NOMO-1 treated with DMSO at 0.1 percent for 48 hours (cell line): ENCODE measurements around the gene AFF1.

Experiments used
- DNase-seq: peaks from one replicate; lab custom pipeline; 2025; ENCODE audit not compliant: unreplicated experiment; lab: John Stamatoyannopoulos, UW

Gene AFF1

GRCh38 chr4:87105101-87105845 lies 170.5 kb downstream of the AFF1 start:
- no peak for DNase-seq

- no peak for DNase-seq
Measured at GRCh38 chr4:87108142-87108546, 173.3 kb downstream of the AFF1 start.

- DNase-seq: no peak
Measured at GRCh38 chr4:87109121-87109520, 174.3 kb downstream of the AFF1 start.

- DNase-seq: no peak
Measured at GRCh38 chr4:87109945-87110344, 175.1 kb downstream of the AFF1 start.

GRCh38 chr4:87112063-87112462 lies 177.3 kb downstream of the AFF1 start:
- DNase-seq: no peak

GRCh38 chr4:87114245-87115062 lies 179.6 kb downstream of the AFF1 start:
- no peak for DNase-seq

- DNase-seq: no peak
Measured at GRCh38 chr4:87116231-87116630, 181.4 kb downstream of the AFF1 start.

GRCh38 chr4:87117051-87117731 lies 182.4 kb downstream of the AFF1 start:
- DNase-seq: no peak

- DNase-seq: no peak
Measured at GRCh38 chr4:87117732-87118075, 182.9 kb downstream of the AFF1 start.

GRCh38 chr4:87118421-87118820 lies 183.6 kb downstream of the AFF1 start:
- DNase-seq: no peak

- no peak for DNase-seq
Measured at GRCh38 chr4:87118826-87119225, 184.0 kb downstream of the AFF1 start.

- DNase-seq: no peak
Measured at GRCh38 chr4:87120010-87120409, 185.2 kb downstream of the AFF1 start.

GRCh38 chr4:87120411-87121162 lies 185.8 kb downstream of the AFF1 start:
- no peak for DNase-seq

GRCh38 chr4:87121341-87122065 lies 186.7 kb downstream of the AFF1 start:
- DNase-seq: no peak

- DNase-seq: no peak
Measured at GRCh38 chr4:87122252-87122651, 187.4 kb downstream of the AFF1 start.

GRCh38 chr4:87126056-87126455 lies 191.2 kb downstream of the AFF1 start:
- DNase-seq: no peak

GRCh38 chr4:87128006-87128705 lies 193.3 kb downstream of the AFF1 start:
- no peak for DNase-seq

GRCh38 chr4:87129681-87130080 lies 194.9 kb downstream of the AFF1 start:
- DNase-seq: no peak

- no peak for DNase-seq
Measured at GRCh38 chr4:87130985-87131703, 196.3 kb downstream of the AFF1 start.
